SK-N-SH (cell line): Measurements from ENCODE around the gene SEZ6L. TPM values are rescaled to one million over a fixed set of nuclear protein-coding genes. Genes with fewer than 3 reads are reported as not detected.

ENCODE experiments used
- CTCF ChIA-PET: fragments of 300-600, 350-600 bp; formaldehyde crosslinking; extraction: SDS; loops from one replicate; lab custom pipeline; 2021; lab: Yijun Ruan, JAX
- POLR2A ChIA-PET: fragments of 350-600 bp; sonication (Branson Sonifier 250); formaldehyde crosslinking; extraction: SDS; loops from one replicate; lab custom pipeline; 2020; ENCODE audit warnings: antibody characterized with exemption, inconsistent platforms; lab: Yijun Ruan, JAX
- DNase-seq: peaks from one replicate; pipeline ENCODE4 v3.0.0; 2012
- H2AFZ ChIP-seq: fragments of 200-600 bp; sonication (generic); 2 replicates; pipeline ENCODE4 v1.8.1; 2016; ENCODE audit warnings: antibody characterized with exemption, mild to moderate bottlenecking, low read depth
- H3F3A ChIP-seq: fragments of 200-600 bp; sonication (generic); replicated peaks from 2 replicates; pipeline ENCODE3; 2016; ENCODE audit warnings: antibody characterized with exemption, mild to moderate bottlenecking; ENCODE audit not compliant: insufficient read depth
- H3K27ac ChIP-seq, 2 experiments: fragments of 200-500 bp in 1 of 2; fragments of 200-600 bp in 1 of 2; sonication (Bioruptor generic) in 1 of 2; sonication (generic), shearing (Covaris generic) in 1 of 2; 2 replicates each; pipeline versions ENCODE4 v1.5.1 to v1.6.1; 2014 to 2016; ENCODE audit warnings: low read depth in 2 of 2, inconsistent platforms in 1 of 2, low read length in 1 of 2, mild to moderate bottlenecking in 1 of 2, mixed read lengths in 1 of 2
- H3K27me3 ChIP-seq: fragments of 200-600 bp; sonication (generic), shearing (Covaris generic); 2 replicates; pipeline ENCODE4 v1.6.1; 2016; ENCODE audit warnings: mixed run types; ENCODE audit not compliant: insufficient read depth
- H3K36me3 ChIP-seq, 2 experiments: fragments of 200-500 bp in 1 of 2; fragments of 200-600 bp in 1 of 2; sonication (Bioruptor generic) in 1 of 2; sonication (generic) in 1 of 2; replicated peaks in 1 of 2; 2 replicates each; pipeline versions ENCODE3 to v1.5.1; 2014 to 2016; ENCODE audit warnings: low read length in 1 of 2, mild to moderate bottlenecking in 1 of 2; ENCODE audit not compliant: insufficient read depth in 2 of 2, control insufficient read depth in 1 of 2
- H3K4me1 ChIP-seq, 2 experiments: fragments of 200-500 bp in 1 of 2; fragments of 200-600 bp in 1 of 2; sonication (Bioruptor generic) in 1 of 2; sonication (generic), shearing (Covaris generic) in 1 of 2; 2 replicates each; pipeline versions ENCODE4 v1.5.1 to v1.6.1; 2014 to 2016; ENCODE audit warnings: low read depth in 1 of 2, low read length in 1 of 2, mixed run types in 1 of 2; ENCODE audit not compliant: insufficient read depth in 2 of 2, control insufficient read depth in 1 of 2
- H3K4me2 ChIP-seq: fragments of 200-600 bp; sonication (generic), shearing (Covaris generic); 2 replicates; pipeline ENCODE4 v1.6.1; 2017; ENCODE audit warnings: mixed run types
- H3K4me3 ChIP-seq, 2 experiments: fragments of 200-500 bp in 1 of 2; fragments of 200-600 bp in 1 of 2; sonication (Bioruptor generic) in 1 of 2; sonication (generic), shearing (Covaris generic) in 1 of 2; 2 replicates each; pipeline versions ENCODE4 v1.5.1 to v1.8.1; 2014 to 2016; ENCODE audit warnings: low read depth in 2 of 2, inconsistent platforms in 1 of 2, low read length in 1 of 2, mild to moderate bottlenecking in 1 of 2, mixed read lengths in 1 of 2, moderate library complexity in 1 of 2
- H3K79me2 ChIP-seq: fragments of 200-600 bp; sonication (generic); 2 replicates; pipeline ENCODE4 v1.8.1; 2017; ENCODE audit warnings: mild to moderate bottlenecking; ENCODE audit not compliant: insufficient read depth
- H3K9ac ChIP-seq: fragments of 200-600 bp; sonication (generic); 2 replicates; pipeline ENCODE4 v1.6.1; 2017; ENCODE audit warnings: mixed run types
- H3K9me2 ChIP-seq: fragments of 200-600 bp; sonication (generic); 2 replicates; pipeline ENCODE4 v1.6.1; 2017; ENCODE audit warnings: mixed run types
- H3K9me3 ChIP-seq: fragments of 200-600 bp; sonication (generic); 2 replicates; pipeline ENCODE4 v1.6.1; 2017; ENCODE audit warnings: mixed run types, mild to moderate bottlenecking, moderate library complexity
- H4K20me1 ChIP-seq: fragments of 200-600 bp; sonication (generic); 2 replicates; pipeline ENCODE4 v1.6.1; 2017; ENCODE audit warnings: mild to moderate bottlenecking, mixed run types; ENCODE audit not compliant: insufficient read depth
- EP300 ChIP-seq, 2 experiments: IDR thresholded peaks; 2 replicates each; pipeline versions ENCODE4 v1.4.0 to v1.6.1; 2012; ENCODE audit warnings: borderline replicate concordance in 1 of 2, low read depth in 1 of 2, low read length in 1 of 2
- FOSL2 ChIP-seq: IDR thresholded peaks from 2 replicates; pipeline ENCODE4 v1.4.0; 2012; ENCODE audit warnings: low read depth, mild to moderate bottlenecking, moderate library complexity, borderline replicate concordance
- FOXJ3 ChIP-seq: sonication (generic); formaldehyde crosslinking; IDR thresholded peaks from 2 replicates; pipeline ENCODE4 v1.5.1; 2020; ENCODE audit warnings: mild to moderate bottlenecking, missing genetic modification reagents
- FOXM1 ChIP-seq: IDR thresholded peaks from 2 replicates; pipeline ENCODE4 v1.4.0; 2012; ENCODE audit warnings: low read depth, mild to moderate bottlenecking
- GABPA ChIP-seq: IDR thresholded peaks from 2 replicates; pipeline ENCODE4 v1.4.0; 2012; ENCODE audit warnings: low read depth, mild to moderate bottlenecking
- JUND ChIP-seq: IDR thresholded peaks from 2 replicates; pipeline ENCODE4 v1.4.0; 2012
- MAX ChIP-seq: IDR thresholded peaks from 2 replicates; pipeline ENCODE4 v1.4.0; 2012; ENCODE audit warnings: low read depth
- MEF2A ChIP-seq: IDR thresholded peaks from 2 replicates; pipeline ENCODE4 v1.4.0; 2012; ENCODE audit warnings: low read depth, borderline replicate concordance
- PBX3 ChIP-seq: IDR thresholded peaks from 2 replicates; pipeline ENCODE4; 2012
- POLR2AphosphoS5 ChIP-seq: IDR thresholded peaks from 2 replicates; pipeline ENCODE4 v1.6.1; 2012; ENCODE audit warnings: low read depth, low read length
- RCOR1 ChIP-seq: fragments of 150-350 bp; IDR thresholded peaks from 2 replicates; pipeline ENCODE4 v1.6.1; 2017; ENCODE audit warnings: antibody characterized with exemption, low read length
- RFX5 ChIP-seq: IDR thresholded peaks from 2 replicates; pipeline ENCODE4 v1.6.1; 2012; ENCODE audit warnings: mild to moderate bottlenecking, improper control_type of control experiment, low read length
- RXRA ChIP-seq: IDR thresholded peaks from 2 replicates; pipeline ENCODE4 v1.4.0; 2012; ENCODE audit warnings: low read depth, mild to moderate bottlenecking, borderline replicate concordance
- TAF1 ChIP-seq: IDR thresholded peaks from 2 replicates; pipeline ENCODE4 v1.6.1; 2012; ENCODE audit warnings: low read depth, mild to moderate bottlenecking, low read length, moderate library complexity, borderline replicate concordance
- TCF12 ChIP-seq: IDR thresholded peaks from 2 replicates; pipeline ENCODE4 v1.4.0; 2012
- TEAD4 ChIP-seq: IDR thresholded peaks from 2 replicates; pipeline ENCODE4 v1.4.0; 2012; ENCODE audit warnings: mild to moderate bottlenecking, borderline replicate concordance; ENCODE audit not compliant: insufficient read depth
- YY1 ChIP-seq: IDR thresholded peaks from 2 replicates; pipeline ENCODE4 v1.4.0; 2012; ENCODE audit warnings: low read depth, mild to moderate bottlenecking
- WGBS: methylation state at CpG from one replicate; pipeline ENCODE4 v1.1.6; 2017; ENCODE audit warnings: low lambda C conversion rate; 5-methylcytosine and 5-hydroxymethylcytosine counted together
- polyA plus RNA-seq, 3 experiments: library from polyadenylated mRNA; depleted of rRNA; stranded (reverse); fragments of >200 nt; gene quantifications; 2 replicates each; pipeline ENCODE4 v1.2.3, GENCODE V29; 2012

The SEZ6L gene
- polyA plus RNA-seq, 1 of the 3 experiments (the other 2 are of a cell fraction), result 0.10 TPM

GRCh38 chr22:26322179-26322905 lies 153.1 kb downstream of the SEZ6L start:
- no peaks in the 10 kb centered on the region for H3K27me3 ChIP-seq
- peak overlapping the region in 1 of 2 experiments; percentile 41; a peak in 2 of 4 replicates for H3K27ac ChIP-seq
- 0 out of 2 replicates have a peak overlapping the region, but pooled peaks have one; percentile 19 for H3K4me2 ChIP-seq
- WGBS, result 54% methylated on average over 11 of the region's 11 CpGs
- H3F3A ChIP-seq, result no peaks in the 10 kb centered on the region
- POLR2A ChIA-PET, result no interaction called here
- CTCF ChIA-PET, result interaction anchor here (0.9 to 11.6 kb wide), 6 partner anchors 9 to 549 kb away, joined by 3 to 133 read pairs (median 4); partner anchors contain the start of gene SEZ6L
- H3K9ac ChIP-seq, result no peak overlapping the region
- no peak for DNase-seq
- H3K9me2 ChIP-seq, result no peaks in the 10 kb centered on the region
- H3K79me2 ChIP-seq, result no peaks in the 10 kb centered on the region
- H3K4me3 ChIP-seq, result no peak overlapping the region
- H2AFZ ChIP-seq, result no peak overlapping the region
- H3K9me3 ChIP-seq, result no peaks in the 10 kb centered on the region
- H3K36me3 ChIP-seq, result no peaks in the 10 kb centered on the region
- TF ChIP-seq EP300 (IDR thresholded peaks at IDR 0.05; ENCODE audit: borderline replicate concordance in 1 of 2, low read depth in 1 of 2, low read length in 1 of 2) (0 out of 4 replicates have a peak, but pooled peaks of 1 of the 2 experiments have one; percentile 6), FOSL2 (peak; percentile 70; the same call in 1 of the 2 replicates), TCF12 (peak; percentile 61), RCOR1 (no peak)
- H4K20me1 ChIP-seq, result no peaks in the 10 kb centered on the region
- H3K4me1 ChIP-seq, result peaks cover 6 to 7% of the 10 kb centered on the region in 2 experiments; a peak in 2 of 4 replicates

- POLR2A ChIA-PET, result no interaction called here
- Histone ChIP-seq H3K79me2 (no peaks in the 10 kb centered on the region), H3K9me2 (no peaks in the 10 kb centered on the region), H3K9me3 (no peaks in the 10 kb centered on the region), H3F3A (no peaks in the 10 kb centered on the region), H3K36me3 (no peaks in the 10 kb centered on the region), H3K4me1 (peaks cover 6 to 7% of the 10 kb centered on the region in 2 experiments; a peak in 2 of 4 replicates), H4K20me1 (no peaks in the 10 kb centered on the region), H3K9ac (no peak overlapping the region), H3K27ac (no peak overlapping the region), H2AFZ (no peak overlapping the region), H3K27me3 (no peaks in the 10 kb centered on the region), H3K4me2 (0 out of 2 replicates have a peak overlapping the region, but pooled peaks have one; percentile 19), H3K4me3 (no peak overlapping the region)
- DNase-seq, result no peak
- CTCF ChIA-PET, result interaction anchor here (1.2 to 11.6 kb wide), 3 partner anchors 8 to 550 kb away, joined by 3 to 133 read pairs (median 22); partner anchors contain the start of gene SEZ6L
- 55% methylated on average over 5 of the region's 5 CpGs for WGBS
- no peak for TF ChIP-seq FOXM1
- no peak for TF ChIP-seq JUND
- TF ChIP-seq TAF1, result no peak
- TF ChIP-seq MAX, result no peak
- no peak for TF ChIP-seq POLR2AphosphoS5
- no peak for TF ChIP-seq TCF12
- no peak for TF ChIP-seq RFX5
- TF ChIP-seq GABPA, result no peak
- no peak for TF ChIP-seq MEF2A
- no peak for TF ChIP-seq RCOR1
- no peak for TF ChIP-seq PBX3
- TF ChIP-seq TEAD4, result no peak
- TF ChIP-seq RXRA, result no peak
- no peak for TF ChIP-seq FOXJ3 (CRISPR knock-in tag)
- TF ChIP-seq YY1, result no peak
These were observed 153.8 kb downstream of the SEZ6L start for GRCh38 chr22:26323013-26323412.
